ENCODE data around the gene NALCN.
"Not testable (repeated sequence)": the region's sequence is repeated elsewhere in the genome, so short reads cannot be mapped to it uniquely, and the experiment has no call there.

The NALCN gene

DNA sequence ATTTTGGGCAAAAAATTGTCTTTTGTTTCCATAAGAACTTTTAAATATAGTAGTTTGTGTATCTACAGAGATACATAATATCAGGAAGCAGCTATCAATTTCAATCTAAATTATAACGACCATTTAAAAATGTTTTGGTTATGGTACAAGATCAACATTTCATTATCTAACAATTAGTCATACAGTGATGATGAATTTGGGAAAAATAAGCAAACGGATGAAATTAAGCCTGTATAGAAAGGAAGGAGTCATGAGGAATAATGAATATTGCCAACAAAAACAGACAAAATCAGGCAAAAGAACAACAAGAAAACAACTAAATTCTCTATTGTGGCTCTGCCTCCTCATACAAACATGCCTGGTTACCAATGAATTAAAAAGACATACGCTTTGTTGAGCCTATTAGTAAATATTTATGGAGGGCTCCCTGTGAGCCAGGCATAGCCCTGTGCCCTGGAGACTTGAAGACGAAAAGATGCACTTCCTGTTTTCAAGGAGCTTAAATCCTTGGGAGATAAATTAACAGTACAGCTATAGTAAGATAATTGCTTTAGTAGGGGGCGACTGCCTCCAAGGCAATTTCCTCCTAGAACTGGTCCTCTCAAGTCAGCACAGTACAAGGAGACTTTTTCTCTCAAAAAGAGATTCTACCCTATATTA is 73.0 kb downstream of the NALCN start:
- H3K4me3 ChIP-seq (ENCODE audit: low read depth, low read length), result no peak overlapping the region

DNA sequence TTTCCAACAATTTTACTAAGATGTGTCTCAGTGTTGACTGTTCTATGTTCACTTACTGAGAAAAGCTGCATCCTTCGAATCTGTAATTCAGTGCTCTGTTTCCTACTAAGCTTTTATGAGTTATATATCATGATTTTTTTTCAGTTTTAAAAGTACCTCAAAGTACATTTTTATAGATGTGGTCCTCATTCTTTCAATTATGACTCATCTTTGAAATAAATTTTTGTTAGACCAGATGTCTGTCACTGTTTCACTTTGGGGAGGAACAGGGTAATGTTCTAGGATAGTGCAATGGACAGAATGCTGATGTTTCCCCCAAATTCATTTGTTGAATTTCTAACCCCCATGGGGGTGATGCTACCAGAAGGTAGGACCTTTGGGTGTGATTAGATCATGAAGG is 74.8 kb downstream of the NALCN start:
- H3K4me3 ChIP-seq (ENCODE audit: low read depth, low read length), result no peak overlapping the region

DNA sequence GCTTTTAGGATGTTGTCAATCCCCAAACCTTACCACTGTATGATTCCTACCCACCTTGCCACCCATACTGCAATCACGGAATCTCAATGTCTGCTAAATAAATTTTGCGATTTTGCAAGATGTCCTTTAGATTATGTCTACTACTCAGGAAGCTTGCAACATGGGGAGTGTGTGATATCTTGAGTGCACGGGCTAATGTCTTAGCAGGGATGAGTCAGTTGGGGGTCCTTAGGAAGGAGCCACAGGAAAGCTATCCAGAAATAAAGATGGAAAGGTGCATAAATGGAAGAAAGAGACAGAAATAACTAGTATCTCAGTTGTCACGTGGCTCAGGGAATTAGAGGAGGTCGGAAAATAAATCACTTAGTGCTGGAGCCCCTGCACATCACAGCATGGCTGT is 77.1 kb downstream of the NALCN start:
- H3K4me3 ChIP-seq (ENCODE audit: low read depth, low read length), result no peak overlapping the region

DNA sequence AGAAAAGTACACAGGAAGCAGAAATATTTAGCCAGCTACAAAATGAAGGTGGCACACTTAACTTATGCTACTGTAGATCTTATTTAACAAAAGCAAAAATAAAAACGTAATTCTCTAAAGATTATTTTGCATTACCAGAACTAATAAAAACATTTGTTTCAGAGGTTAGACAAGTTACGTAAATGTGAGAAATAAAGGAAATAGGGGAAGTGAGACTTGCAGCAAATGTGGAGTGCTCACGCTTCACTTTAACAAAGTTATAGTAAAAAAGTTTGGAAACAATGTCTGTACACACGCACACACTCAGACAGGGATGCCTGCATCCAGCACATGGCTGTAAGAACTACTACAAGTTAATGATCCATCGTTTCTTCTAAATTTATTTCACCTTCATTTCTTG is 83.7 kb downstream of the NALCN start:
- H3K4me3 ChIP-seq (ENCODE audit: low read depth, low read length), result no peak overlapping the region

DNA sequence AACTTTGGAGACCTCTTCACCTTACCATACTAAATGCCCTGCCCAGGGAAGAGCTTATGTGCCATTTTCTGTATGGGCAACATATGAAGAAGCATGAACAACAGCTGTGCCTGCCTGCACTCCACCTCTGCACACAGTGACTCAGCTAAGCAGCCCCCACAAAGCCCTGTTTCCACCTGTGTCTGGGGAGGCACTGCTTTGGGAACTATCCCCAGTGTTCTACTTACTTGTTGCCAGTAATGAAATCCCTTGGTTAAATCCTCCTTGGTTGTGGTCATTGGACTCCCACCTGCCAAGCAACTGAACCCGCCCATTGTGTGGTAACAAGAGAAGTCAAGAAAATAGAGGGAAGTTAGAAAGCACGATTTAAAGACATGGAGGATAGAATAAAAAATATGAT is 84.6 kb downstream of the NALCN start:
- H3K4me3 ChIP-seq (ENCODE audit: low read depth, low read length), result no peak overlapping the region

DNA sequence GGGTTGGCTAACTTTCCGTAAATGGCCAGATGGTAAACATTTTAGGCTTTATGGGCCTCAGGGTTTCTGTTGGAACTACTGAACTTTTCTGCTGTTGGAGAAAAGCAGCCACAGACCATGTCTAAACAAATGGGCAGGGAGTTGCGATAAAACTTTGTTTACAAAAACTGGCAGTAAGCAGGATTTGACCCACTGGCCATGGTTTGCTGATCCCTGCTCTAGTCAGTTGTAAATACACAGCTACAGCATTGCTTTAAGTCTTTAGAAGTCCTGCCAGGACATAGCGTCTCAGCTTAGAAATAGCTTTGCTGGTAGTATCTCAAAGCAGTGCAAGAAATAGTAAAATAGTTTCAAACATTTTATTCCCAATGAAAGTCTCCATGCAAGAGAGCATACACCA is 88.4 kb downstream of the NALCN start:
- no peak overlapping the region for H3K4me3 ChIP-seq (ENCODE audit: low read depth, low read length)

DNA sequence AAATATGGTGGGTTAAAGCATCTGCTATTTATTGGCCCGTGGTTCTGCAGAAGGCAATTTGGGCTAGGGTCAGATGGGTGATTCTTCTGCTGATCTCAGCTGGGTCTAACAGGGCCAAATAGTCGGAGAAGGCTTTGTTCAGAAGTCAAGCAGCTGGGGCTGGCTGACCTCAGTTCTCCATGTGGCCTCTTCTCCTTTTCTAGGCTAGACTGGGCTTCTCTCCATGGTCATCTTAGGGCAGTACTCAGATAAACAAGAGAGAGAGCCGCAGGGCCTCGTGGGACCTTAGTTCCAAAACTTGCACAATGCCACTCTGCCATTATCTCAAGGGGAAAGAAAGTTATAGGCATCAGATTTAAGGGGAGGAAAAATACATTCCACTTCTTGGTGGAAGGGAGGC is 89.6 kb downstream of the NALCN start:
- H3K4me3 ChIP-seq (ENCODE audit: low read depth, low read length), result no peak overlapping the region

DNA sequence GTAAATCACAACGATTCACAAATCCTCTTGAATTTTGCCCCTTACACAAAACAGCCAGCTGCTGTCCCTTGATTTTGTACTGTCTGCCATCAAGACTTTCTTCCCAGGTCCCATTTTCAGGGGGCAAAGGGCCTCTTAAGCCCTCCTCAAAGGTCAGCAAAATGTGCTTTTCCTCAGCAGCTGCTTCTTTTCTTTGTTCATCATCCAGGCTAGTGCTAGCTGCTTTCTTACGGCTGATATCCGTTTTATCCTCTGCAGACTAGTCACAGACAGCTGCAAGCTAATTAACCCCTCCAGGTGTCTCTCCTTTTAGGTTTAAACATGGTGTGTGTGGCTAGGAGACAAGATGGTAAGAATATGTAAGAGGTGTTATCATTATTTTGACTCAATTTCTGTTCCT is 90.9 kb downstream of the NALCN start:
- no peak overlapping the region for H3K4me3 ChIP-seq (ENCODE audit: low read depth, low read length)

DNA sequence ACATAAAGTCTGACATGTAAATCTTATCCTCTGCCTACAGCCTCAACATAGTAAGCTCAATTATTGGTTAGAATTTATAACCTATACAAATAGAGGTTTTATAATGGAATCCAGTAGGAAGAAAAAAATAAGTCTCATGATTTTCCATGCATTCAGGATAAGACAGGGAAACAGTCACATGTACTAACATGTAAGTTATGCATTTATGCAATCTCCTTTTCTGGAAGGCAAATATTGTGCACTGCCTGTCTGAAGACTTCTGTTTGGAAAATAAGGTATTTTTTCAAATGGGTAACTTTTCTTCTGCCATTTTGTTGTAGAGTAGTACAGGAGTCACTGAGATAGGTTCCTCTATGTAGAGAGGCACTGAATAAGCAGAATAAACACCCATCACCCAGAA is 92.7 kb downstream of the NALCN start:
- no peak overlapping the region for H3K4me3 ChIP-seq (ENCODE audit: low read depth, low read length)

DNA sequence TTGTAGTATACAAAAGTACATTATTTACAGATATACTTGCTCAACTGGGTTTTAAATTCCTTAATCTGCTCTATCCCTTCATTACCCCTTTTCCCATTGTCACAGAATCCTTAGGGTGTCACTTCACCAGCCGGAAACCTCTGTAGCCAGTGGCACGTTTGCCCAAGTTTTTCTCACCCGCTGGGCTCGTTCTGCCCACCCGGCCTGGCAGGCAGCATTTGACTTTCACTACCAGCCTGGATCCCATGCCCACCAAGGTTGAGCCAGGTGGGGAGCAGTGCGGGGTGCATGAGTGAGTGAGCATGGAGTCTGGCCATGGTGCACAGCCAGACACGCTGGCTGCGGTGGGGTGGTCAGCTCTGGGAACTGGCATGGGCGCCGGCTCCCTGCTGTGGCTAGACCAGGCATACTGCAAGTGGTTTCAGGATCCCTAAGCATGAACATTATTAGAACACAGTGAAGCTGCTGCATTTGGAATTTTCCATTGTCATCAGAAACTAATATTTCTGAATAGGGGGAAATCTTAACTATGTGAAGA is 98.3 kb downstream of the NALCN start:
- no peak overlapping the region for H3K4me3 ChIP-seq (ENCODE audit: low read depth, low read length)

DNA sequence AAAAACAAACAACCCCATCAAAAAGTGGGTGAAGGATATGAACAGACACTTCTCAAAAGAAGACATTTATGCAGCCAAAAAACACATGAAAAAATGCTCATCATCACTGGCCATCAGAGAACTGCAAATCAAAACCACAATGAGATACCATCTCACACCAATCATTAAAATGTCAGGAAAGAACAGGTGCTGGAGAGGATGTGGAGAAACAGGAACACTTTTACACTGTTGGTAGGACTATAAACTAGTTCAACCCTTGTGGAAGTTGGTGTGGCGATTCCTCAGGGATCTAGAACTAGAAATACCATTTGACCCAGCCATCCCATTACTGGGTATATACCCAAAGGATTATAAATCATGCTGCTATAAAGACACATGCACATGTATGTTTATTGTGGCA is 102.8 kb downstream of the NALCN start:
- H3K4me3 ChIP-seq (ENCODE audit: low read depth, low read length), result not testable (repeated sequence)

DNA sequence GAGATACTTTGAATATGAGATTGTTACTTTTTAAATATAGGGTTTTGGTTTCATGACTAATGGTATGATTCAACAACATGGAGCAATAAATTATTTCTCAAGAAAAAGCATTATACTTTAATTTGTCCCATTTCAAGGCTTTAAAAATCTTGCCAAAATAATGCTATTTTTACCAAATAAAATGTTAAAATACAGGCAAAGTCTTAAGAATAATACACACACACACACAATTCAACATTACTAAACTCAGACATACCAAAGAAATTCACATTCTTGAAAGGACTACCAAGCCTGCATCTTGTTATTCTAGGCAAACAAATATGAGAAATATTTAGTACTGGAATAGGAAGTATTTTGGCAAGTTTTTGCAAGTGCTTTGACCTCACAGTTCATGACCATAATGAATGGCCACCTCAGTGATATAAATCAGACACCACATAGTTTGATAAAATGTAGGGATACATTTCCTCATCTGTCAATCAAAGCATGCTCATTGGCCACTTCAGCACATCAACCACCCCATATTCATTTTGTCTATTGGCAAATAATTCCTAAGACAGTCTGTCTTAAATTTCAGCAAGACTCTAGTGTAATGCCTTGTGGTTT is 107.2 kb downstream of the NALCN start:
- H3K4me3 ChIP-seq (ENCODE audit: low read depth, low read length), result no peak overlapping the region

DNA sequence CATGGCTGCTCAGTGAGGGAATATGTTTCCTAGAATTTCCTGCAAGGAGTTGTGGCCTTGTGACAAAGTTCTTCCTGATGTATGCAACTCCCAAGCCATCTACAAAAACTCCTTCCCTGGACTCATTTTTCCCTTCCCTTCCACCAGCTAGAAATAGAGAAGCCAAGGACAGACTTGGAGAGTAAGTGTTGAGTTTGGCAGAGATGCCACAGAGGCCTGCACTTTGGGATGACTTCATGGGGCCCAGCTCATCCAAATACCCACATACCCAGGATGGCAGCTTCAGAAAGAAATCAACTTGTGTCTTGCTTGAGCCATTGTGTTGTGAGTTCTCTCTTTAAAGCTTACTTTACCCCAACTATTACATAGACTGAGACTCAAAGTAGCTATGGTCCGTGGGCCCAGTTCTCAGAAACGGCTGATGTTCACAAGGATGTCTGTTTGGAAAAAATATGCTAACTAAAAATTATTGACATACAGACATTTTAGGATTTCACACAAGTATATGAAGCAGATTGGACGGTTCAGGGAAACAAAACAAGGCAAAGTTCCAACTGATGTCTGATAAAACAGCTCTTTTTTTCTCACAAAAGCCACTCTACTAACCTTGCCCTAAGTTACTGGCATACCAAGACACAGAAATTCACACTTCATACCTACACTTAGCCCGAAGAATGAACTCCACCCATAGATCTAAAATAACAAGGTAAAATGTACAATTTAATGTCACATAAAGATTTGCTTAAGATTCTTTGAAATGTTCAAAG is 107.9 kb downstream of the NALCN start:
- H3K4me3 ChIP-seq (ENCODE audit: low read depth, low read length), result no peak overlapping the region

DNA sequence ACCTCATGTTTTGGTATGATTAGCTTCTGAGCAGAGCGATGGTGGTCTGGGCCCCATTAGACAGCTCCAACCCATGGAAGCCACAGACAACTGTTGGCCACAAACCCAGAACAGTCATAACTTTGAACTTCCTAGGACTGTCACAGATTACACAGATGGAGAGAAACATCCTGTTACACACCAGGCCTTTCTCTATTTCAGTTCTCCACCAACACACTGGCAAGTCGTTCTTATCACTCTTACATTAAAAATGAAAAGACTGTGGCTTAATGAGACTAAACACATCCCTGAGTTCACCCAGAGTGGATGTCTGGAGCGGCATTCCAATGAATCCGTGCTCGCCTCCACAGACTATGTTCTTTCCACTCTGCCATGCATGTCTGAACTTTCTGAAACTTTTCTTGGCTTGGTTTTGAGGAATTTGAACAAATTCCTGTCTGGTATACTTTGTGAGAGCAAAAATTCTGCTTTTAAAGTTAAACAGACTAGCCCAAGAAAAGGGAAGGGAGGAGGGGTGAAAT is 109.1 kb downstream of the NALCN start:
- H3K4me3 ChIP-seq (ENCODE audit: low read depth, low read length), result no peak overlapping the region

DNA sequence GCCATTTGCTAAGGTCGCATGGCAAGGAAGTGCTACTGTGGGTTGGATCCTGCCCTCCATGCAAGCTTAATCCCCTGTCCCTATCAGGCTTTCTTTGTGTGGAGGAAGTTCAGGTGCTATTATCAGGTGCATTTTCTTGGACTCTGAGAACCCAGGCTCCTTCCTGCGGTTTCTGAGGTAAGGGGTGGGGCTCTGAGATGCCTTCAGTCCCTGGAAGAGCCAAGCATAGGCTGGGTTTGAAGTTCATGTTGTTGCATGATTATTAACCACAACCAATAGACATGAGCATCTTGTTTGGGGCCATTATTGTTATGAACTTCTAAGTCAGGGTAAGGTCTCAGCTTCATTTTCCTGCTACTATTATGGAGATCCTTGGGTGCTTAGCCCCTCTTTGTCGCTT is 109.5 kb downstream of the NALCN start:
- H3K4me3 ChIP-seq (ENCODE audit: low read depth, low read length), result no peak overlapping the region

DNA sequence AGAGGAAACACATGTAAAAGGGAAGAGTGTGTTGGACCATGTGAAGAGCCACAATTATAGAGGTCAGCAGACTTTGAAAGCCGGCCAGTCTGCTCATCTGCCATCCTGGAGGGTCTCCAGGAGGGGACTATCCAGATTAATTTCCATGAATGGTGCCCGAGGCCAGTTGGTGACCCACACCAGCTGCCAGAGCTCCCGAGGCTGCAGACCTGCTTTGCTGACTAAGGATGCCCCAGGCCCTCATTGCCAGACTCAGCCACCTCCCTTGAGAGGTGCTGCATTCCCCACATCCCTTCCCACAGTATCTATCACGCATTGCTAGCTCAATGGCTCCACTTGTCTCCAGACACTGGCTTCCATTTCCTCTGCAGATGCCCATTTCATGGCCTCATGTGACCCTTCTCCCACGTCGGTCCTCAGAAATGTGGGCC is 110.3 kb downstream of the NALCN start:
- H3K4me3 ChIP-seq (ENCODE audit: low read depth, low read length), result no peak overlapping the region

DNA sequence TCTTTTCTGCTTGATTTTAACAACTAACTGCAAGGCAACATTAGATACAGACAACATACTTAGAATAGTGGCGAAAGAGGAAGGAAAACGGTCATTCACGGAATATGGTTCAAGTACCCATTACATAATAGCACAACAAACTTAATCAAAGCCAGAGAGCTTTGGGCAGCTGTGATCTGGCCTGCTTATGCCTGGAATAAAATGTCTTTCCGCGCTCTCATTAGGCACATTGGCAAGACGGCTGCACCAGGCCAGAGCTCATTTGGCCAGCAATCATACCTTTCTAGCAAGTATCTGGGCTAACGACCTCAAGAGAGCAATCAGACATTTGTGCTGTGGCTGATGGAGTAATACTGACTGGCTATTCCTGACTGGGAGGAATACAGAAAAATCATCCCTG is 112.8 kb downstream of the NALCN start:
- no peak overlapping the region for H3K4me3 ChIP-seq (ENCODE audit: low read depth, low read length)

DNA sequence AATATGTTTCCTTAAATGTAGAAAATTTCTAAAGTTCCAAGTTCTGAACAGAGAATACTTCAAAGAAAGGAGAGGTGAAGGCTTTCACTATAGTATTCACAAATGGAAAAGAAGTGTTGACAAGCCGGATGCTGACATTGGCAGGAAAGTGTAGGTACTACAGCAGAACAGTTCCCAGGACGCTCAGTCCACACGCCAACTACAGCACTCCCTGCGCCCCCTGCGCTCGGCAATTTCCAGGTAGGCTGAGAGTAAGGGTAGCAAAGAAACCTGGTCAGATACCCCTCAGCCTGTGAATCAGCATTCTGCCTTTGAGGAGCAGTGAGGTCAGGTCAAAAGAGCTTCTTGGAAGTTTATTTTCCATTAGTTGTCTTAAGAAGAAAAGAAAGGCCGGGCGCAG is 115.3 kb downstream of the NALCN start:
- no peak overlapping the region for H3K4me3 ChIP-seq (ENCODE audit: low read depth, low read length)

DNA sequence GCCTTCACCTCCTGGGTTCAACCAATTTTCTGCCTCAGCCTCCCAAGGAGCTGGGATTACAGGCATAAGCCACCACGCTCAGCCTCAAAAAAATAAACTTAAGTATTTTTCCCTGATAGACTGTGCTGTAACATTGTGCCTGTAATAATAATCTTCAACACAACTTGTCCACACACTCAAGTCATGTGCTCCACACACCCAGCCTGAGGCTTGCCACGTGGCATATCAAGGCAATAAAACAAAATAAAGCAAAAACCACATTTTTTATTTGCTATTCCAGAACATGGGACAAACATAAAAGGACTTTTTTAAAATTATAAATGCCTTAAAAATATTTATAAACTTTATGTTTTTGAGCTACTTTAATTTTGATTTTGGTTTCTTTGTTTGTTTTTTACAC is 115.8 kb downstream of the NALCN start:
- H3K4me3 ChIP-seq (ENCODE audit: low read depth, low read length), result no peak overlapping the region

DNA sequence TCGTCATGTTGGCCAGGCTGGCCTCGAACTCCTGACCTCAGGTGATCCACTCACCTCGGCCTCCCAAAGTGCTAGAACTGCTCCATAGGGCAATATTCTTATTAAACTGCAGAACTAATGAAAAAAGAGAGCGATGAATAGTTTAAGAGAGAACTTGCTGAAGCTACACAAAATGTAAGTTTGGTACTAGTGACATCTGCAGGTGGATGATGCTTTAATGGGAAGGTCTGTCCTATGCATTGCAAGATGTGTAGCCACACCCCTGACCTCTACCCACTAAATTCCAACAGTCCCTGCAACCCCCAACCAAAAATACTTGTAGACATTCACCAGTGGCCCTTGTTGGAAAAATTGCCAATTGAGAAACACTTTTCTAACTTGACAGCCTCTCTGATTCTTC is 117.8 kb downstream of the NALCN start:
- H3K4me3 ChIP-seq (ENCODE audit: low read depth, low read length), result no peak overlapping the region

DNA sequence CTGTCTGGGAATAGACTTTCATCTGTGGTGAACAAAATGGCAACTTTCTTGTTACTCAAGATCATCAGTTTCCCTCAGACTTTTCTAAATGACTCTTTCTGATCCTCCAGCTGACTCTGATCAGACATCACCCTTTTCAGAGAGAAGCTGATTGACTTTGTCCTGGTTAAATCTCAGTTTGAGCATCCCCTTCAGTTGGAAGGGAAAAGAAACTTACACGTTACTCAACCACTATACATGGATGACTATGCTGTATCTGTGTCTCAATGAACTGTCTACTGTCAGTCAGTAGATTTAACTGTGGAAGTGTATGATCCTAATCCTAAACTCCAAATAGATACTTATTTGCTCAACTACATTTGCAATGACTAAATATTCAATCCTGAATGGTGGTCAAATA is 118.5 kb downstream of the NALCN start:
- no peak overlapping the region for H3K4me3 ChIP-seq (ENCODE audit: low read depth, low read length)

DNA sequence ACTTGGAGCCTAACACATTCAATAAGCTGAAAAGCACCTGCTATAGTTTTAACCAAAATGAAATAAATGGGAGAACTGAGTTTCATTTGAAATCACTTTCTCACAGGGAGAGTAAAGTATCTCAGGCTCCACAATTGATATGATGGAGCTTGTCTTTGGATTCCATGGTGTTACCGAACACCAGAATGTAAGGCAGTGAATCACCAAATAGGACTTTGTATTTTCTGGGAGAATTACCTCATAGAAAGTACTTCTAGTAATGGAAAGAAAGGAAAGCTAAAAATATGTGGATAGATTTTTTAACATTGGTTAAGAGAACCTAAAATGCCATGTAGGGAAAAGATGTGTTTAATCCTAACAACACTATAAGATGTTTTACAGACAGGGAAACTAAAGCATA is 123.6 kb downstream of the NALCN start:
- no peak overlapping the region for H3K4me3 ChIP-seq (ENCODE audit: low read depth, low read length)

All from iPS-11a (cell line).